Chondrocyte (in vitro differentiated cells): ENCODE measurements around the gene CNGA1. TPM values are rescaled to one million over a fixed set of nuclear protein-coding genes. Genes with fewer than 3 reads are reported as not detected.
"Not testable (repeated sequence)": the region's sequence is repeated elsewhere in the genome, so short reads cannot be mapped to it uniquely, and the experiment has no call there.

ENCODE experiments used
- DNase-seq: peaks from one replicate; pipeline ENCODE4 v3.0.0; 2021; ENCODE audit warnings: mixed read lengths, low spot score
- H3K27ac Mint-ChIP-seq: one replicate; pipeline ENCODE4 v1.8.0; 2021; ENCODE audit warnings: mild to moderate bottlenecking, moderate library complexity, mixed read lengths; ENCODE audit not compliant: unreplicated experiment
- H3K27me3 Mint-ChIP-seq: 2 replicates; pipeline ENCODE4 v1.8.0; 2021; ENCODE audit warnings: low read depth, mixed read lengths
- H3K36me3 Mint-ChIP-seq: 2 replicates; pipeline ENCODE4 v1.8.0; 2021; ENCODE audit warnings: low read depth, mixed read lengths
- H3K4me1 Mint-ChIP-seq: 2 replicates; pipeline ENCODE4 v1.8.0; 2021; ENCODE audit warnings: low read depth, mild to moderate bottlenecking, mixed read lengths
- H3K4me3 Mint-ChIP-seq: one replicate; pipeline ENCODE4 v1.8.0; 2021; ENCODE audit warnings: mild to moderate bottlenecking, moderate library complexity, mixed read lengths; ENCODE audit not compliant: unreplicated experiment
- H3K9me3 Mint-ChIP-seq: 2 replicates; pipeline ENCODE4 v1.8.0; 2021; ENCODE audit warnings: low read depth, mixed read lengths
- CTCF ChIP-seq: fragments of 200-600 bp; sonication (generic); IDR thresholded peaks from 2 replicates; pipeline ENCODE4 v1.5.0; 2021; ENCODE audit warnings: antibody characterized with exemption, mild to moderate bottlenecking, moderate library complexity
- total RNA-seq: library from RNA; stranded (reverse); gene quantifications from 3 replicates; pipeline ENCODE4 v1.2.1, GENCODE V29; 2021

Gene CNGA1
- total RNA-seq, 1 donor from 2014 or later = not detected

GRCh38 chr4:48005781-48006180 is 10.7 kb downstream of the CNGA1 start:
- H3K4me1 Mint-ChIP-seq = no peaks in the 10 kb centered on the region
- no peak for DNase-seq
- H3K4me3 Mint-ChIP-seq = no peak overlapping the region
- peaks cover 14% of the 10 kb centered on the region for H3K9me3 Mint-ChIP-seq
- H3K27me3 Mint-ChIP-seq = peaks cover 3% of the 10 kb centered on the region
- no peak overlapping the region for H3K27ac Mint-ChIP-seq
- H3K36me3 Mint-ChIP-seq = peaks cover 2% of the 10 kb centered on the region
- no peak for TF ChIP-seq CTCF

- H3K27me3 Mint-ChIP-seq, H3K27ac Mint-ChIP-seq, H3K4me3 Mint-ChIP-seq, H3K4me1 Mint-ChIP-seq, DNase-seq, H3K36me3 Mint-ChIP-seq: not testable (repeated sequence)
- H3K9me3 Mint-ChIP-seq = peaks cover 16% of the 10 kb centered on the region
- TF ChIP-seq CTCF = peak; percentile 74
Observed at GRCh38 chr4:48003568-48003967, 12.9 kb downstream of the CNGA1 start.

GRCh38 chr4:48002267-48002666 is 14.2 kb downstream of the CNGA1 start:
- peaks cover 3% of the 10 kb centered on the region for H3K27me3 Mint-ChIP-seq
- DNase-seq = no peak
- H3K4me3 Mint-ChIP-seq = no peak overlapping the region
- peaks cover 2% of the 10 kb centered on the region for H3K36me3 Mint-ChIP-seq
- TF ChIP-seq CTCF = no peak
- H3K4me1 Mint-ChIP-seq = no peaks in the 10 kb centered on the region
- peaks cover 20% of the 10 kb centered on the region for H3K9me3 Mint-ChIP-seq
- no peak overlapping the region for H3K27ac Mint-ChIP-seq

GRCh38 chr4:47996021-47996420 is 20.5 kb downstream of the CNGA1 start:
- Mint-ChIP-seq H3K27ac (no peak overlapping the region), H3K4me1 (no peaks in the 10 kb centered on the region), H3K27me3 (peaks cover 19% of the 10 kb centered on the region), H3K4me3 (no peak overlapping the region), H3K36me3 (peaks cover 2% of the 10 kb centered on the region), H3K9me3 (peaks cover 19% of the 10 kb centered on the region)
- TF ChIP-seq CTCF = no peak
- DNase-seq = no peak

- not testable (repeated sequence) for H3K4me1 Mint-ChIP-seq, H3K27ac Mint-ChIP-seq, DNase-seq, H3K36me3 Mint-ChIP-seq, H3K4me3 Mint-ChIP-seq
- H3K9me3 Mint-ChIP-seq = peaks cover 26% of the 10 kb centered on the region
- H3K27me3 Mint-ChIP-seq = peaks cover 24% of the 10 kb centered on the region
Observed at GRCh38 chr4:47992475-47992874, 24.0 kb downstream of the CNGA1 start.

GRCh38 chr4:47990145-47990544 is 26.3 kb downstream of the CNGA1 start:
- no peak for TF ChIP-seq CTCF
- Mint-ChIP-seq H3K36me3 (peaks cover 4% of the 10 kb centered on the region), H3K27me3 (peaks cover 20% of the 10 kb centered on the region), H3K27ac (no peak overlapping the region), H3K9me3 (peaks cover 26% of the 10 kb centered on the region), H3K4me1 (no peaks in the 10 kb centered on the region), H3K4me3 (no peak overlapping the region)
- no peak for DNase-seq
